MM.1S (cell line): ENCODE results near the gene TUBA8.

Experiments used
- DNase-seq: peaks from one replicate; pipeline ENCODE4 v3.0.0-alpha.2; 2015
- H2AFZ ChIP-seq: fragments of 300-600 bp; sonication (generic); 2 replicates; pipeline ENCODE4 v1.6.0; 2016; ENCODE audit warnings: antibody characterized with exemption, low read length
- H3F3A ChIP-seq: fragments of 300-600 bp; sonication (generic); 2 replicates; pipeline ENCODE4 v1.6.1; 2016; ENCODE audit warnings: mild to moderate bottlenecking, antibody characterized with exemption, low read length, moderate library complexity, mixed read lengths; ENCODE audit not compliant: insufficient read depth
- H3K27ac ChIP-seq: fragments of 300-600 bp; sonication (generic); 2 replicates; pipeline ENCODE4 v1.5.1; 2016; ENCODE audit warnings: mild to moderate bottlenecking, low read length
- H3K27me3 ChIP-seq: fragments of 300-600 bp; sonication (generic); replicated peaks from 2 replicates; pipeline ENCODE4 v1.6.0; 2016; ENCODE audit warnings: low read length; ENCODE audit not compliant: insufficient read depth
- H3K36me3 ChIP-seq: fragments of 300-600 bp; sonication (generic); replicated peaks from 2 replicates; pipeline ENCODE4 v1.6.1; 2016; ENCODE audit warnings: mild to moderate bottlenecking, low read length, mixed read lengths; ENCODE audit not compliant: insufficient read depth
- H3K4me1 ChIP-seq: fragments of 300-600 bp; sonication (generic); 2 replicates; pipeline ENCODE4 v1.6.1; 2016; ENCODE audit warnings: low read length, mixed read lengths
- H3K4me2 ChIP-seq: fragments of 300-600 bp; sonication (generic); 2 replicates; pipeline ENCODE4 v1.6.0; 2016; ENCODE audit warnings: low read depth, low read length
- H3K4me3 ChIP-seq: fragments of 300-600 bp; sonication (generic); 2 replicates; pipeline ENCODE4 v1.5.1; 2016; ENCODE audit warnings: low read length, mixed read lengths
- H3K79me2 ChIP-seq: fragments of 300-600 bp; sonication (generic); 2 replicates; pipeline ENCODE4 v1.6.1; 2016; ENCODE audit warnings: mixed run types, low read length, mixed read lengths
- H3K9ac ChIP-seq: fragments of 300-600 bp; sonication (generic); 2 replicates; pipeline ENCODE4 v1.6.1; 2016; ENCODE audit warnings: low read length, mixed read lengths
- H3K9me2 ChIP-seq: fragments of 300-600 bp; sonication (generic); replicated peaks from 2 replicates; pipeline ENCODE4 v1.6.1; 2016; ENCODE audit warnings: mild to moderate bottlenecking, low read length, mixed read lengths; ENCODE audit not compliant: insufficient read depth
- H3K9me3 ChIP-seq: fragments of 300-600 bp; sonication (generic); replicated peaks from 2 replicates; pipeline ENCODE4 v1.6.1; 2016; ENCODE audit warnings: mild to moderate bottlenecking, low read length, mixed read lengths; ENCODE audit not compliant: insufficient read depth
- H4K20me1 ChIP-seq: fragments of 300-600 bp; sonication (generic); 2 replicates; pipeline ENCODE4 v1.6.1; 2016; ENCODE audit warnings: mild to moderate bottlenecking, low read length, moderate library complexity, mixed read lengths; ENCODE audit not compliant: insufficient read depth
- EZH2 ChIP-seq: fragments of 300-600 bp; sonication (generic); optimal IDR thresholded peaks from 2 replicates; pipeline ENCODE3; 2017; ENCODE audit warnings: low read depth, mild to moderate bottlenecking, antibody characterized with exemption, low read length, mixed read lengths
- EZH2phosphoT487 ChIP-seq: fragments of 300-600 bp; sonication (generic); IDR thresholded peaks from 2 replicates; pipeline ENCODE4 v1.6.1; 2018; ENCODE audit warnings: antibody characterized with exemption, low read length
- TF ChIP-seq, protein P1 (sequence below): fragments of 300-600 bp; sonication (generic); IDR thresholded peaks from 2 replicates; pipeline ENCODE4 v1.5.1; 2016; ENCODE audit warnings: antibody characterized with exemption, low read length, mixed read lengths

Gene TUBA8

DNA sequence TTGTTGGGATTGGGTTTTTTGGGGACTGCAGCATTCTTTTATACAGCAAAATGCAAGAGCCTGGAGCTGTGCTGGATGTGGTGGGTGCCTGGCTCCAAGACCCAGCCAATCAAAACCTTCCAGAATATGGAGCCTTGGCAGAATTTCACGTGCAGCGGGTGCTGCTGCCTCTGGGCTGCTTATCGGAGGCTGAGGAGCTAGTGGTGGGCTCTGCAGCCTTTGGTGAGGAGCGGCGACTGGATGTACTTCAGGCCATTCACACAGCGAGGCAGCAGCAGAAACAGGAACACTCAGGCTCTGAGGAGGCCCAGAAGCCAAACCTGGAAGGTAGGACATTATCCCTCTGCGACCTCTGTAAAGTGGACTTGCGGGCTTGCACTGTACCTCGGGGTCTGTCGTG is 27.2 kb upstream of the TUBA8 start:
- peaks cover 60% of the 10 kb centered on the region for H3K79me2 ChIP-seq
- H3K4me2 ChIP-seq = no peak overlapping the region
- H3K36me3 ChIP-seq = peaks cover 3% of the 10 kb centered on the region; the same call in 1 of the 2 replicates

DNA sequence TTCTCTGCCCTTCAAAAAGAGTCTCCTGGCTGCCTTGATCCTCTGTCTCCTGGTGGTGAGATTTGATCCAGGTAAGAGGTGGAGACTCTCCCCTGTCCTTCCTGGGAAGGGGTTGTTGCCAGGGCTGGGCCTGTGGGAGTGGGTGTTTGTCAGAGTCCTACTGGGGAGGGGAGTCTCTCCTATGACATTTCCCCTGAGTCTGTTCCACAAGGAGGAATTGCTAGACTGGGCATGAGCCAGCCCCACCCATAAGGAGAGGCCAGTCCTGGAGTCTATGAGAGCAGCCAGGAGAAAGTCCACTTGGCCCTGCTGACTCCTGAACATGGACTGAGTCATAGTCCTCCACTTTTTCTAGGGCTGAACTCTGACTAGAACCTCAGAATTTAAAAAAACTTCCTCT is 25.4 kb upstream of the TUBA8 start:
- H3K27ac ChIP-seq = no peak overlapping the region
- no peak for DNase-seq
- H3K36me3 ChIP-seq = peaks cover 3% of the 10 kb centered on the region; the same call in 1 of the 2 replicates

More for the DNA sequence above, 27.2 kb upstream of the TUBA8 start:
- Histone ChIP-seq H3F3A (peaks cover 2% of the 10 kb centered on the region; the same call in 1 of the 2 replicates), H3K9me2 (no peaks in the 10 kb centered on the region), H4K20me1 (no peaks in the 10 kb centered on the region), H3K4me3 (no peak overlapping the region), H3K27me3 (no peaks in the 10 kb centered on the region), H3K9me3 (no peaks in the 10 kb centered on the region), H2AFZ (no peak overlapping the region), H3K27ac (no peak overlapping the region), H3K4me1 (peaks cover 5% of the 10 kb centered on the region; the same call in 1 of the 2 replicates), H3K9ac (no peak overlapping the region)
- TF ChIP-seq EZH2phosphoT487 (no peak), EZH2 (no peak)
- TF ChIP-seq, protein P1, sequence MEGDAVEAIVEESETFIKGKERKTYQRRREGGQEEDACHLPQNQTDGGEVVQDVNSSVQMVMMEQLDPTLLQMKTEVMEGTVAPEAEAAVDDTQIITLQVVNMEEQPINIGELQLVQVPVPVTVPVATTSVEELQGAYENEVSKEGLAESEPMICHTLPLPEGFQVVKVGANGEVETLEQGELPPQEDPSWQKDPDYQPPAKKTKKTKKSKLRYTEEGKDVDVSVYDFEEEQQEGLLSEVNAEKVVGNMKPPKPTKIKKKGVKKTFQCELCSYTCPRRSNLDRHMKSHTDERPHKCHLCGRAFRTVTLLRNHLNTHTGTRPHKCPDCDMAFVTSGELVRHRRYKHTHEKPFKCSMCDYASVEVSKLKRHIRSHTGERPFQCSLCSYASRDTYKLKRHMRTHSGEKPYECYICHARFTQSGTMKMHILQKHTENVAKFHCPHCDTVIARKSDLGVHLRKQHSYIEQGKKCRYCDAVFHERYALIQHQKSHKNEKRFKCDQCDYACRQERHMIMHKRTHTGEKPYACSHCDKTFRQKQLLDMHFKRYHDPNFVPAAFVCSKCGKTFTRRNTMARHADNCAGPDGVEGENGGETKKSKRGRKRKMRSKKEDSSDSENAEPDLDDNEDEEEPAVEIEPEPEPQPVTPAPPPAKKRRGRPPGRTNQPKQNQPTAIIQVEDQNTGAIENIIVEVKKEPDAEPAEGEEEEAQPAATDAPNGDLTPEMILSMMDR = no peak
- no peak for DNase-seq

DNA sequence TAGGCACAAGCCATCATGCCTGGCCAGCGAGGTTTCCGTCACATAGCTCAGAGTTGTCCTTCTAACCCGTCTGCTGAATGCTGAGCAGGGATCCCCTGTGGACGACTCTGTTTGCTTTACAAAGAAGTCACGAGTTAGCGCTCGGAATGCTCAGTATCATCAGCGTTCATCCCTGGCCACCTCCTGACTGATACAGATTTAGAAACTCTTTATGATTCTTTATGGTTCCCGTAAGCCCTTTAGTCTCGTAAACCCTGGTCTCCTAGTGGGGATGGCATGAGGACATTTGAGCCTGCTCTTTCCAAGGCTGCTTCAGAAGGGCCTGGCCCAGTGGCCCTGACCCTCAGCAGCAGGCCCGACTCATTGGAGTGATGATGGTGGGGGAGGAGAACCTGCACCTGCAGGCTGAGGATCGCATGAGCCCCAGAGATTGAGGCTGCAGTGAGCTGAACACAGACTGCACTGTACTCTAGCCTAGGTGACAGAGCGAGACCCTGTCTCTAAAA is 23.2 kb upstream of the TUBA8 start:
- no peaks in the 10 kb centered on the region for H3K9me3 ChIP-seq
- no peak for TF ChIP-seq EZH2
- no peaks in the 10 kb centered on the region for H4K20me1 ChIP-seq
- peaks cover 27% of the 10 kb centered on the region for H3K79me2 ChIP-seq
- H3K4me2 ChIP-seq = no peak overlapping the region
- H3K4me1 ChIP-seq = peaks cover 26% of the 10 kb centered on the region
- no peak overlapping the region for H3K9ac ChIP-seq
- peaks cover 10% of the 10 kb centered on the region; the same call in 1 of the 2 replicates for H3F3A ChIP-seq
- no peak overlapping the region for H3K27ac ChIP-seq
- H2AFZ ChIP-seq = no peak overlapping the region
- no peaks in the 10 kb centered on the region for H3K9me2 ChIP-seq
- H3K27me3 ChIP-seq = no peaks in the 10 kb centered on the region
- H3K4me3 ChIP-seq = no peak overlapping the region
- H3K36me3 ChIP-seq = peaks cover 3% of the 10 kb centered on the region; the same call in 1 of the 2 replicates
- no peak for DNase-seq

More for the DNA sequence above, 25.4 kb upstream of the TUBA8 start:
- Histone ChIP-seq H3K9me2 (no peaks in the 10 kb centered on the region), H3K4me1 (peaks cover 15% of the 10 kb centered on the region), H3K27me3 (no peaks in the 10 kb centered on the region), H2AFZ (no peak overlapping the region), H4K20me1 (no peaks in the 10 kb centered on the region), H3K4me3 (no peak overlapping the region), H3K79me2 (peaks cover 42% of the 10 kb centered on the region), H3K9ac (no peak overlapping the region), H3F3A (peaks cover 5% of the 10 kb centered on the region; the same call in 1 of the 2 replicates), H3K4me2 (no peak overlapping the region), H3K9me3 (no peaks in the 10 kb centered on the region)
- no peak for TF ChIP-seq EZH2phosphoT487
- TF ChIP-seq, protein P1 = no peak
- TF ChIP-seq EZH2 = no peak
